NCI-H446 treated with DMSO at 0.1 percent for 48 hours (cell line): ENCODE measurements around the gene HELZ.
"Not testable (repeated sequence)": the region's sequence is repeated elsewhere in the genome, so short reads cannot be mapped to it uniquely, and the experiment has no call there.

ENCODE experiments used
- DNase-seq: peaks from one replicate; lab custom pipeline; 2025; lab: John Stamatoyannopoulos, UW

Gene HELZ

GRCh38 chr17:67229109-67229955 is 15.7 kb downstream of the HELZ start:
- no peak for DNase-seq

GRCh38 chr17:67227488-67227887 is 17.5 kb downstream of the HELZ start:
- DNase-seq, result no peak

- DNase-seq, result no peak
These were observed 19.7 kb downstream of the HELZ start for GRCh38 chr17:67225316-67225715.

GRCh38 chr17:67224736-67225135 is 20.3 kb downstream of the HELZ start:
- DNase-seq, result no peak

- DNase-seq, result no peak
These were observed 21.1 kb downstream of the HELZ start for GRCh38 chr17:67223924-67224323.

- peak; percentile 26 for DNase-seq
These were observed 23.7 kb downstream of the HELZ start for GRCh38 chr17:67221062-67221998.

GRCh38 chr17:67218385-67218950 is 26.5 kb downstream of the HELZ start:
- DNase-seq, result no peak

GRCh38 chr17:67217446-67217845 is 27.6 kb downstream of the HELZ start:
- DNase-seq, result no peak

GRCh38 chr17:67216578-67217320 is 28.2 kb downstream of the HELZ start:
- no peak for DNase-seq

- DNase-seq, result no peak
These were observed 29.0 kb downstream of the HELZ start for GRCh38 chr17:67215991-67216421.

GRCh38 chr17:67212714-67213417 is 32.1 kb downstream of the HELZ start:
- no peak for DNase-seq

GRCh38 chr17:67212231-67212630 is 32.8 kb downstream of the HELZ start:
- DNase-seq, result no peak

- DNase-seq, result no peak
These were observed 33.3 kb downstream of the HELZ start for GRCh38 chr17:67211742-67212141.

- DNase-seq, result no peak
These were observed 34.1 kb downstream of the HELZ start for GRCh38 chr17:67210915-67211314.

GRCh38 chr17:67208232-67208631 is 36.8 kb downstream of the HELZ start:
- DNase-seq, result no peak

GRCh38 chr17:67203818-67204217 is 41.2 kb downstream of the HELZ start:
- no peak for DNase-seq

GRCh38 chr17:67202503-67202902 is 42.5 kb downstream of the HELZ start:
- DNase-seq, result no peak

- DNase-seq, result no peak
These were observed 44.2 kb downstream of the HELZ start for GRCh38 chr17:67200727-67201301.

- DNase-seq, result no peak
These were observed 46.9 kb downstream of the HELZ start for GRCh38 chr17:67198131-67198530.

GRCh38 chr17:67197023-67197422 is 48.0 kb downstream of the HELZ start:
- DNase-seq, result not testable (repeated sequence)

- no peak for DNase-seq
These were observed 48.6 kb downstream of the HELZ start for GRCh38 chr17:67196422-67196821.
